ENCODE measurements around the gene GAL3ST3.

GAL3ST3 gene

DNA sequence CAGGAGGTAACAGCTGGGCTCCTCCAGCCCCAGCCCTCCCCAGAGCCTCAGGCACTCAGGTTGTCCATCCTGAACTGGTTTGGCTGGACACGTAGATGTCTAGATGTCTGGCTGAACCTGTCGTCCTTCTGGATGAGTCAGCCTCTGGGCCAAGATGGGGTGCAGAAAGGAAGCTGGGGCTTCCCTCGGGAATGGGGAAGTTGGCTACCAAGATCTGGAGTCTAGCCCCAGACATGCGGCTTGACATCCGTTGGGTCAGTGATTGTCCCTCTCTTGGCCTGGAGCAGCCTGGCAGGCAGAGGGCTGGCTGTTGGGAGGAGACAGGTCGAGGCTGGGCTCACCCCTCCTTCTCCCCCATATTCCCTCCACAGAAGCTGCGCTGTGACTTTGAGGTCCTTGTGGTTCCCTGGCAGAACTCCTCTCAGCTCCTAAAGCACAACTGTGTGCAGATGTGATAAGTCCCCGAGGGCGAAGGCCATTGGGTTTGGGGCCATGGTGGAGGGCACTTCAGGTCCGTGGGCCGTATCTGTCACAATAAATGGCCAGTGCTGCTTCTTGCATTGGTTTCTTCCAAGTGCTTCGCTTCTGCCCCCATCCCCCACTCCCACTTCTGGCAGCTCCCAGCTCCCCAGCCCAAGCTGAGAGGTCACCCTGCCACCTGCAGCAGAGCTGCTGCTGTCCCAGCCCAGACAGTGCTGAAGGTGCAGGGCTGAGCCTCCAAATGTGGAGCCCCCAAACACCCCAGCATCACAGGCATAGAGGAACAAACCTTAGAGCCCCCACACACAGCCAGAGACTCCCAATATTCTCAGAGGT, 35.8 kb downstream of the GAL3ST3 start:
- TF ChIP-seq EZH2 (IDR thresholded peaks at IDR 0.05; ENCODE audit: borderline replicate concordance, low read length): no peak
- TF ChIP-seq, protein P1, sequence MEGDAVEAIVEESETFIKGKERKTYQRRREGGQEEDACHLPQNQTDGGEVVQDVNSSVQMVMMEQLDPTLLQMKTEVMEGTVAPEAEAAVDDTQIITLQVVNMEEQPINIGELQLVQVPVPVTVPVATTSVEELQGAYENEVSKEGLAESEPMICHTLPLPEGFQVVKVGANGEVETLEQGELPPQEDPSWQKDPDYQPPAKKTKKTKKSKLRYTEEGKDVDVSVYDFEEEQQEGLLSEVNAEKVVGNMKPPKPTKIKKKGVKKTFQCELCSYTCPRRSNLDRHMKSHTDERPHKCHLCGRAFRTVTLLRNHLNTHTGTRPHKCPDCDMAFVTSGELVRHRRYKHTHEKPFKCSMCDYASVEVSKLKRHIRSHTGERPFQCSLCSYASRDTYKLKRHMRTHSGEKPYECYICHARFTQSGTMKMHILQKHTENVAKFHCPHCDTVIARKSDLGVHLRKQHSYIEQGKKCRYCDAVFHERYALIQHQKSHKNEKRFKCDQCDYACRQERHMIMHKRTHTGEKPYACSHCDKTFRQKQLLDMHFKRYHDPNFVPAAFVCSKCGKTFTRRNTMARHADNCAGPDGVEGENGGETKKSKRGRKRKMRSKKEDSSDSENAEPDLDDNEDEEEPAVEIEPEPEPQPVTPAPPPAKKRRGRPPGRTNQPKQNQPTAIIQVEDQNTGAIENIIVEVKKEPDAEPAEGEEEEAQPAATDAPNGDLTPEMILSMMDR (IDR thresholded peaks at IDR 0.05; ENCODE audit: low read length): no peak
- no peaks in the 10 kb centered on the region for H3K27me3 ChIP-seq (ENCODE audit: insufficient read depth, low read length)
- no peaks in the 10 kb centered on the region for H4K20me1 ChIP-seq (ENCODE audit: insufficient read depth, low read length)
- no peak overlapping the region for H3K4me2 ChIP-seq (ENCODE audit: low read length)
- H2AFZ ChIP-seq (ENCODE audit: low read length): no peak overlapping the region
- no peak overlapping the region for H3K27ac ChIP-seq (ENCODE audit: low read depth, low read length, poor library complexity, severe bottlenecking)
- no peaks in the 10 kb centered on the region for H3K36me3 ChIP-seq (ENCODE audit: insufficient read depth, low read length)
- no peaks in the 10 kb centered on the region for H3K79me2 ChIP-seq (ENCODE audit: insufficient read depth, low read length)
- H3K4me1 ChIP-seq (ENCODE audit: insufficient read depth, low read length, severe bottlenecking): no peaks in the 10 kb centered on the region
- H3K9me2 ChIP-seq (ENCODE audit: low read depth, low read length): no peaks in the 10 kb centered on the region
- H3K4me3 ChIP-seq (ENCODE audit: low read depth, low read length, poor library complexity, severe bottlenecking): no peak overlapping the region
- H3F3A ChIP-seq (ENCODE audit: insufficient read depth, low read length): no peaks in the 10 kb centered on the region
- H3K9me3 ChIP-seq (ENCODE audit: low read length): no peaks in the 10 kb centered on the region
- no peak overlapping the region for H3K9ac ChIP-seq (ENCODE audit: low read length)

DNA sequence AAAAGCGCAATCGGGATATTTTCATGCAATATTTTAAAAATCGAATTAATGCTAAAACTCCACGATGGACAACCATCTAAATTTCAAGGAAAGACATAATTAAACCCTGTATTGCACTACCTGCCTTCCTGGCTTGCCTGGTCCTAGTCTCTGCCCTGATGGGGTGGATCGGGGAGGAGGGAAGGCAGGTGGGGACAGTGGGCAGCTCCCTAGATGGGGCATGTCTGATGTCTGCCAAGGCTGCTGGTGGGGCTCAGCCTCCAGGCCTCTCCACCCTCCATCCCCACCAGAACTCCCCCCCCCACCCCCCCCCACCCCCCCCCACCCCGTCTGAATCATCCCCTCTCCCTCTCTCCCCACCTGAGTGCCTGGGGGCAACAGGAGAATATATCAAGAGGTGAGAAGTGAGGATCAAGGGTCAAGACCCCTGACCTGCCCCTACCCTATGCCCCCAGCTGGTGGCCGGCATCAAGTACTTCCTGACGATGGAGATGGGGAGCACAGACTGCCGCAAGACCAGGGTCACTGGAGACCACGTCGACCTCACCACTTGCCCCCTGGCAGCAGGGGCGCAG, 36.5 kb downstream of the GAL3ST3 start:
- Histone ChIP-seq H3K79me2 (ENCODE audit: insufficient read depth, low read length) (no peaks in the 10 kb centered on the region), H3K4me2 (ENCODE audit: low read length) (no peak overlapping the region), H3K36me3 (ENCODE audit: insufficient read depth, low read length) (no peaks in the 10 kb centered on the region), H3K27me3 (ENCODE audit: insufficient read depth, low read length) (no peaks in the 10 kb centered on the region), H3K9ac (ENCODE audit: low read length) (no peak overlapping the region), H3K9me3 (ENCODE audit: low read length) (no peaks in the 10 kb centered on the region), H3K27ac (ENCODE audit: low read depth, low read length, poor library complexity, severe bottlenecking) (no peak overlapping the region), H3K4me3 (ENCODE audit: low read depth, low read length, poor library complexity, severe bottlenecking) (no peak overlapping the region), H3K4me1 (ENCODE audit: insufficient read depth, low read length, severe bottlenecking) (no peaks in the 10 kb centered on the region), H3F3A (ENCODE audit: insufficient read depth, low read length) (no peaks in the 10 kb centered on the region), H3K9me2 (ENCODE audit: low read depth, low read length) (no peaks in the 10 kb centered on the region), H4K20me1 (ENCODE audit: insufficient read depth, low read length) (no peaks in the 10 kb centered on the region), H2AFZ (ENCODE audit: low read length) (no peak overlapping the region)
- TF ChIP-seq, protein P1 (IDR thresholded peaks at IDR 0.05; ENCODE audit: low read length): no peak
- TF ChIP-seq EZH2 (IDR thresholded peaks at IDR 0.05; ENCODE audit: borderline replicate concordance, low read length): no peak

DNA sequence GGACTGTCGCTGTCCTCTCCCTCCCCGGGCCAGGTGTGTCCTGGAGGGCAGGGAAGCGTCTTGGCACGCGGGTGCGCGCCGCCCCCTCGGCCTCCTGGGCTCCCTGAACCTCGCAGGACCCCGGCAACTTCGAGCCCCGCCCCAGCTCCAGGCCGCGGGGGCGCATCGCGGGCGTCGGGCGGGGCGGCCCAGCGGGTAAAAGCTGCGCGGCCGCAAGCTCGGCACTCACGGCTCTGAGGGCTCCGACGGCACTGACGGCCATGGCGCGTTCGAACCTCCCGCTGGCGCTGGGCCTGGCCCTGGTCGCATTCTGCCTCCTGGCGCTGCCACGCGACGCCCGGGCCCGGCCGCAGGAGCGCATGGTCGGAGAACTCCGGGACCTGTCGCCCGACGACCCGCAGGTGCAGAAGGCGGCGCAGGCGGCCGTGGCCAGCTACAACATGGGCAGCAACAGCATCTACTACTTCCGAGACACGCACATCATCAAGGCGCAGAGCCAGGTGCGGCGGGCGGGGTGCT, 37.1 kb downstream of the GAL3ST3 start, which contains the start of gene CST6:
Gene CST6, plus strand, starts transcription at position 224 of the 519 bp plus-strand sequence. Its CDS starts 37 bp downstream, at position 261.
- Histone ChIP-seq H3K4me3 (ENCODE audit: low read depth, low read length, poor library complexity, severe bottlenecking) (no peak within 1 kb of the TSS), H3K4me2 (ENCODE audit: low read length) (no peak within 1 kb of the TSS), H2AFZ (ENCODE audit: low read length) (no peak within 1 kb of the TSS)

More for the DNA sequence above, 37.1 kb downstream of the GAL3ST3 start, which contains the start of gene CST6:
- Histone ChIP-seq H4K20me1 (ENCODE audit: insufficient read depth, low read length) (no peaks in the 10 kb centered on the region), H3K9me3 (ENCODE audit: low read length) (no peaks in the 10 kb centered on the region), H3K79me2 (ENCODE audit: insufficient read depth, low read length) (no peaks in the 10 kb centered on the region), H3K27me3 (ENCODE audit: insufficient read depth, low read length) (no peaks in the 10 kb centered on the region), H3K27ac (ENCODE audit: low read depth, low read length, poor library complexity, severe bottlenecking) (no peak within 1 kb of the TSS), H3K9ac (ENCODE audit: low read length) (no peak within 1 kb of the TSS), H3K9me2 (ENCODE audit: low read depth, low read length) (no peaks in the 10 kb centered on the region), H3K4me1 (ENCODE audit: insufficient read depth, low read length, severe bottlenecking) (no peaks in the 10 kb centered on the region), H3K36me3 (ENCODE audit: insufficient read depth, low read length) (no peaks in the 10 kb centered on the region), H3F3A (ENCODE audit: insufficient read depth, low read length) (no peaks in the 10 kb centered on the region)
- no peak for TF ChIP-seq EZH2 (IDR thresholded peaks at IDR 0.05; ENCODE audit: borderline replicate concordance, low read length)
- TF ChIP-seq, protein P1 (IDR thresholded peaks at IDR 0.05; ENCODE audit: low read length): no peak

Data from OCI-LY1 (cell line).